B cell (primary cell): ENCODE results near the gene NES. TPM values are rescaled to one million over a fixed set of nuclear protein-coding genes. Genes with fewer than 3 reads are reported as not detected.

Experiments used
- ATAC-seq: fragments of 200-7000 bp; cut with Tn5 transposase; one replicate; pipeline ENCODE4 v1.10.0; 2021; ENCODE audit warnings: low read depth, mild to moderate bottlenecking, moderate number of reproducible peaks, moderate library complexity
- CTCF ChIA-PET: fragments of 350-600 bp; sonication (Branson Sonifier 250); formaldehyde crosslinking; loops from one replicate; lab custom pipeline; 2021; ENCODE audit warnings: antibody characterized with exemption, inconsistent platforms; lab: Charles Lee
- POLR2A ChIA-PET: fragments of 350-600 bp; sonication (Branson Sonifier 250); formaldehyde crosslinking; loops from one replicate; lab custom pipeline; 2021; ENCODE audit warnings: antibody characterized with exemption; lab: Charles Lee
- DNase-seq: peaks from one replicate; pipeline ENCODE4 v3.0.0; 2013
- H2AFZ ChIP-seq: 2 replicates; pipeline ENCODE4 v1.6.1; 2012; ENCODE audit warnings: mild to moderate bottlenecking, low read depth, low read length; ENCODE audit not compliant: insufficient read depth, poor library complexity, severe bottlenecking
- H3K27ac ChIP-seq, 2 donors: 1 replicate in 1 of 2; 2 replicates in 1 of 2; pipeline ENCODE4 v1.5.1; 2012 to 2013; ENCODE audit warnings: low read length in 2 of 2, mild to moderate bottlenecking in 2 of 2, moderate library complexity in 1 of 2
- H3K27me3 ChIP-seq, 4 experiments: fragments of 200-600 bp in 1 of 4; sonication (generic) in 1 of 4; replicated peaks in 1 of 4; 1 replicate in 2 of 4; 2 replicates in 2 of 4; pipeline versions ENCODE4 v1.6.1 to v1.7.0; 2013 to 2016; ENCODE audit warnings: low read length in 3 of 4, mild to moderate bottlenecking in 2 of 4, mixed read lengths in 1 of 4, moderate library complexity in 1 of 4; ENCODE audit not compliant: insufficient read depth in 4 of 4, control insufficient read depth in 3 of 4; ENCODE audit errors: control extremely low read depth in 1 of 4
- H3K36me3 ChIP-seq, 2 experiments: replicated peaks in 1 of 2; 1 replicate in 1 of 2; 2 replicates in 1 of 2; pipeline versions ENCODE4 v1.6.1 to v1.7.1; 2013; ENCODE audit warnings: low read length in 1 of 2; ENCODE audit not compliant: insufficient read depth in 2 of 2, control insufficient read depth in 1 of 2; ENCODE audit errors: control extremely low read depth in 1 of 2, extremely low read depth in 1 of 2
- H3K4me1 ChIP-seq, 2 donors: fragments of 200-600 bp in 1 of 2; sonication (generic) in 1 of 2; 1 replicate in 1 of 2; 2 replicates in 1 of 2; pipeline versions ENCODE4 v1.5.1 to v1.6.1; 2013 to 2017; ENCODE audit warnings: low read length in 2 of 2; ENCODE audit not compliant: control insufficient read depth in 2 of 2, insufficient read depth in 2 of 2
- H3K4me2 ChIP-seq: replicated peaks from 2 replicates; pipeline ENCODE3; 2012; ENCODE audit warnings: mild to moderate bottlenecking, low read depth, low read length; ENCODE audit not compliant: poor library complexity, severe bottlenecking
- H3K4me3 ChIP-seq, 5 experiments: fragments of 200-600 bp in 1 of 5; sonication (generic) in 1 of 5; 1 replicate in 3 of 5; 2 replicates in 2 of 5; pipeline versions ENCODE4 v1.5.1 to v1.7.0; 2011 to 2016; ENCODE audit warnings: low read length in 4 of 5, mild to moderate bottlenecking in 4 of 5, low read depth in 2 of 5, control low read depth in 1 of 5, moderate library complexity in 1 of 5; ENCODE audit not compliant: insufficient read depth in 1 of 5; ENCODE audit errors: control extremely low read depth in 1 of 5, extremely low read depth in 1 of 5
- H3K79me2 ChIP-seq: fragments of 200-600 bp; sonication (generic); one replicate; pipeline ENCODE4 v1.6.0; 2016; ENCODE audit warnings: low read length; ENCODE audit not compliant: control insufficient read depth, insufficient read depth
- H3K9ac ChIP-seq: fragments of 200-600 bp; sonication (generic); 2 replicates; pipeline ENCODE4 v1.6.1; 2017; ENCODE audit warnings: mild to moderate bottlenecking, low read length, moderate library complexity
- H3K9me3 ChIP-seq, 3 donors: one replicate each; pipeline versions ENCODE4 v1.6.1 to v1.7.1; 2013; ENCODE audit warnings: low read length in 2 of 3; ENCODE audit not compliant: control insufficient read depth in 2 of 3, insufficient read depth in 1 of 3; ENCODE audit errors: control extremely low read depth in 1 of 3
- H4K20me1 ChIP-seq: 2 replicates; pipeline ENCODE4 v1.6.0; 2012; ENCODE audit warnings: mild to moderate bottlenecking, low read length; ENCODE audit not compliant: insufficient read depth, control insufficient read depth, poor library complexity, severe bottlenecking
- H3K27ac Mint-ChIP-seq: one replicate; pipeline ENCODE4 v1.8.0; 2021; ENCODE audit warnings: mixed read lengths
- H3K27me3 Mint-ChIP-seq: one replicate; pipeline ENCODE4 v1.8.0; 2021; ENCODE audit warnings: mixed read lengths
- H3K4me1 Mint-ChIP-seq: one replicate; pipeline ENCODE4 v1.8.0; 2021; ENCODE audit warnings: mixed read lengths
- H3K4me3 Mint-ChIP-seq: one replicate; pipeline ENCODE4 v1.8.0; 2021; ENCODE audit warnings: mixed read lengths
- H3K9me3 Mint-ChIP-seq: one replicate; pipeline ENCODE4 v1.8.0; 2022; ENCODE audit warnings: mixed read lengths; ENCODE audit not compliant: insufficient read depth
- EZH2 ChIP-seq: IDR thresholded peaks from 2 replicates; pipeline ENCODE4 v1.6.1; 2012; ENCODE audit warnings: borderline replicate concordance, low read depth, mild to moderate bottlenecking, moderate library complexity, low read length; ENCODE audit not compliant: insufficient read depth, poor library complexity, severe bottlenecking
- WGBS: methylation state at CpG from one replicate; pipeline ENCODE4 v1.1.5; 2013; ENCODE audit warnings: missing lambda C conversion rate; ENCODE audit not compliant: insufficient coverage; 5-methylcytosine and 5-hydroxymethylcytosine counted together
- intact Hi-C: fragments of 100-400 bp; cut with micrococcal nuclease; formaldehyde crosslinking; loops from one replicate; pipeline ENCODE4 v1.10.0; 2022
- polyA plus RNA-seq: library from polyadenylated mRNA; depleted of rRNA; stranded (reverse); fragments of >200 nt; gene quantifications from 2 replicates; pipeline ENCODE4 v1.2.3, GENCODE V29; 2012
- total RNA-seq, 2 donors: library from RNA; stranded (reverse); fragments of 120-200 nt in 1 of 2; gene quantifications; 1 replicate in 1 of 2; 2 replicates in 1 of 2; pipeline versions ENCODE4 v1.2.3 to v1.2.4, GENCODE V29; 2013 to 2022
- TF ChIP-seq, protein P1 (sequence below): fragments of 200-600 bp; IDR thresholded peaks from one replicate; pipeline ENCODE4 v1.8.0; 2022; ENCODE audit warnings: antibody characterized with exemption, mild to moderate bottlenecking

NES gene
- total and polyA plus RNA-seq, 2 donors (not counting 1 experiment from before 2014, with no cell fraction given), result 0.05 TPM; not detected in 1

DNA sequence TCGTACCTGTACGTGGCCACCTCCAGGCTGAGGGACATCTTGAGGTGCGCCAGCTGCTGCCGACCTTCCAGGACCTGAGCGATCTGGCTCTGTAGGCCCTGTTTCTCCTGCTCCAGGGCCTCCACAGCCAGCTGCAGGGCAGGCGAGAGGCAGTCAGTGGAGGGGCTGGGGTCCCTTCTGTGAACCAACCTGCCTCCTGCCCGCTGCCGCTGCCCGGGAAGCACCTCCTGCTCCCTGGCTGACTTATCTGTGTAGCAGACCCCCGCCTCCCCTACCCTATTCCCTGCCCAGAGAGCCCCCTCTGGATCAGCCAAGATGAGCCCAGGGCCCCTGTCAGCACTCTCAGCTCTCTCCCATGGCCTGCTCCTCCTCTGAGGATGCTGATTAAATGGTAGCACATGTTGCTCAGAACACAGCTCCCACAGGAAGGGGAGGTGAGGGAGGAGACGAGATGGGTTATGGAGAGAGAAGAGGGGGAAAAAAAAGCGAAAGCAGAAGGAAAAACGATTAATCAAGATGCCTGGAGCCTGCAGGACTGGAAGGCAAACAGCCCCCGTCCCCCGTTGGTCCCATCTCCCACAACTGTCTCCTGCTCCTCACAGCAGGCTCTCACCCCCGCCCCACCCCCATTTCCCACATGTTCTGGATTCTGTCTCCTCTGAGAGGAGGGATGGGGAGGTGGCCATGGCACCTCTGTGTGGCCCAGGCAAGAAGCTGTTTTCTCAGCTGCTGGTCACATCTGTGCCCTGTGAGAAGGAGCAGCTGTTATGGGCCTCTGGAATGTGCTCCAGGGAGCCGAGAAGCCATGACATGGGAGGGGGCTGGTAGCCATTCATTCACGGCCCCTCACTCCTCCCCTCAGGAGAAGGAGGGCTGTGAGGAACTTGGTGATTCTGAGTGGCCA lies 1.7 kb downstream of the NES start:
- no peak overlapping the region for H3K27ac ChIP-seq
- DNase-seq (no peak), ATAC-seq (no peak)
- no peak overlapping the region for H3K4me2 ChIP-seq
- H3K9ac ChIP-seq, result no peak overlapping the region
- TF ChIP-seq, protein P1, sequence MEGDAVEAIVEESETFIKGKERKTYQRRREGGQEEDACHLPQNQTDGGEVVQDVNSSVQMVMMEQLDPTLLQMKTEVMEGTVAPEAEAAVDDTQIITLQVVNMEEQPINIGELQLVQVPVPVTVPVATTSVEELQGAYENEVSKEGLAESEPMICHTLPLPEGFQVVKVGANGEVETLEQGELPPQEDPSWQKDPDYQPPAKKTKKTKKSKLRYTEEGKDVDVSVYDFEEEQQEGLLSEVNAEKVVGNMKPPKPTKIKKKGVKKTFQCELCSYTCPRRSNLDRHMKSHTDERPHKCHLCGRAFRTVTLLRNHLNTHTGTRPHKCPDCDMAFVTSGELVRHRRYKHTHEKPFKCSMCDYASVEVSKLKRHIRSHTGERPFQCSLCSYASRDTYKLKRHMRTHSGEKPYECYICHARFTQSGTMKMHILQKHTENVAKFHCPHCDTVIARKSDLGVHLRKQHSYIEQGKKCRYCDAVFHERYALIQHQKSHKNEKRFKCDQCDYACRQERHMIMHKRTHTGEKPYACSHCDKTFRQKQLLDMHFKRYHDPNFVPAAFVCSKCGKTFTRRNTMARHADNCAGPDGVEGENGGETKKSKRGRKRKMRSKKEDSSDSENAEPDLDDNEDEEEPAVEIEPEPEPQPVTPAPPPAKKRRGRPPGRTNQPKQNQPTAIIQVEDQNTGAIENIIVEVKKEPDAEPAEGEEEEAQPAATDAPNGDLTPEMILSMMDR, result no peak
- TF ChIP-seq EZH2, result no peak
- H3K4me3 Mint-ChIP-seq, result no peak overlapping the region
- H3K4me3 ChIP-seq, result no peak overlapping the region
- intact Hi-C loops, result no loop called here
- no peaks in the 10 kb centered on the region for H4K20me1 ChIP-seq
- no peaks in the 10 kb centered on the region for H3K79me2 ChIP-seq
- peaks cover 17 to 20% of the 10 kb centered on the region in 2 donors for H3K4me1 ChIP-seq
- WGBS, result 90% methylated on average over 12 of the region's 18 CpGs
- H3K9me3 ChIP-seq, result peaks cover 0 to 7% (median 0%) of the 10 kb centered on the region in 3 donors
- H2AFZ ChIP-seq, result no peak overlapping the region
- H3K27me3 Mint-ChIP-seq, result peaks cover 61% of the 10 kb centered on the region
- CTCF ChIA-PET, result interaction anchor here (0.9 to 8.5 kb wide), 7 partner anchors 10 to 290 kb away, joined by 3 to 102 read pairs (median 9); partner anchors contain the start of gene CRABP2
- H3K4me1 Mint-ChIP-seq, result peaks cover 14% of the 10 kb centered on the region
- H3K27ac Mint-ChIP-seq, result no peak overlapping the region
- peaks cover 0 to 68% (median 40%) of the 10 kb centered on the region in 4 experiments for H3K27me3 ChIP-seq
- no peaks in the 10 kb centered on the region for H3K9me3 Mint-ChIP-seq
- POLR2A ChIA-PET, result no interaction called here
- no peaks in the 10 kb centered on the region for H3K36me3 ChIP-seq
